ENCODE results near the gene CHST15.

Gene CHST15

DNA sequence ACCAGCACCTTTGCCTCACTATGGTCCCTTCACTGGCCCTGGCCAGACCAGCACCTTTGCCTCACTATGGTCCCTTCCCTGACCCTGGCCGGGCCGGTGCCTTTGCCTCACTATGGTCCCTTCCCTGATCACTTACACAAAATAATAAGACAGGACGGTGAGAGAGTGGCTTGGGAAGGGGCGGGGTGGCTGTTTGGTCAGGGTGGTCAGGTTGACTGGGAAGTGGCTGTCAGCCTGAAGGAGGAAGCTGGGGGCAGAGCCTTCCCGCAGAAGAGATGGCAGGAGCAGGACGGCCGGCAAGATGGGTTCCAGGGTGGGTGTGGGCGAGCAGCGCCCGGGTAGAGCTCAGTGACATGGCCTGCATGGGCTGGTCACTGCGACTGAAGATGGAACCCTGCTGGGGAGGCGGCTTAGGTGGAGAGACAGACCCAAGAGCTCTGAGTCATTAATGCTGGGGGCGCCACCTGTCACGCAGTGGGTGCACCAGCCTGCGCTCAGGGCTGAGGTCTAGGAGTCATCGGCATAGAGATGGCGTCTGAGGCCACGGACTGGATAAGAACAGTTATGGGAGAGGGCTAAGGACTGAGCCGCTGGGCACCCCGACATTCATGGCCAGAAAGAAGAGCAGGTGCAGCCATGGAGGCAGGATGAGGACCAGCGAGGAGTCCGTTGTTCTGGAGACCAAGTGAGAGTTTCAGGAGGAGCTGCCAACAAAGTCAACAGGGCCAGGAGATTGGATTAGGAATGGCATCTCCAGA is 91.8 kb downstream of the CHST15 start:
- TF ChIP-seq, protein P1, sequence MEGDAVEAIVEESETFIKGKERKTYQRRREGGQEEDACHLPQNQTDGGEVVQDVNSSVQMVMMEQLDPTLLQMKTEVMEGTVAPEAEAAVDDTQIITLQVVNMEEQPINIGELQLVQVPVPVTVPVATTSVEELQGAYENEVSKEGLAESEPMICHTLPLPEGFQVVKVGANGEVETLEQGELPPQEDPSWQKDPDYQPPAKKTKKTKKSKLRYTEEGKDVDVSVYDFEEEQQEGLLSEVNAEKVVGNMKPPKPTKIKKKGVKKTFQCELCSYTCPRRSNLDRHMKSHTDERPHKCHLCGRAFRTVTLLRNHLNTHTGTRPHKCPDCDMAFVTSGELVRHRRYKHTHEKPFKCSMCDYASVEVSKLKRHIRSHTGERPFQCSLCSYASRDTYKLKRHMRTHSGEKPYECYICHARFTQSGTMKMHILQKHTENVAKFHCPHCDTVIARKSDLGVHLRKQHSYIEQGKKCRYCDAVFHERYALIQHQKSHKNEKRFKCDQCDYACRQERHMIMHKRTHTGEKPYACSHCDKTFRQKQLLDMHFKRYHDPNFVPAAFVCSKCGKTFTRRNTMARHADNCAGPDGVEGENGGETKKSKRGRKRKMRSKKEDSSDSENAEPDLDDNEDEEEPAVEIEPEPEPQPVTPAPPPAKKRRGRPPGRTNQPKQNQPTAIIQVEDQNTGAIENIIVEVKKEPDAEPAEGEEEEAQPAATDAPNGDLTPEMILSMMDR (IDR thresholded peaks at IDR 0.05): no peak

GRCh38 chr10:124000792-124001201 is 92.6 kb downstream of the CHST15 start:
- TF ChIP-seq, protein P1 (IDR thresholded peaks at IDR 0.05): no peak

DNA sequence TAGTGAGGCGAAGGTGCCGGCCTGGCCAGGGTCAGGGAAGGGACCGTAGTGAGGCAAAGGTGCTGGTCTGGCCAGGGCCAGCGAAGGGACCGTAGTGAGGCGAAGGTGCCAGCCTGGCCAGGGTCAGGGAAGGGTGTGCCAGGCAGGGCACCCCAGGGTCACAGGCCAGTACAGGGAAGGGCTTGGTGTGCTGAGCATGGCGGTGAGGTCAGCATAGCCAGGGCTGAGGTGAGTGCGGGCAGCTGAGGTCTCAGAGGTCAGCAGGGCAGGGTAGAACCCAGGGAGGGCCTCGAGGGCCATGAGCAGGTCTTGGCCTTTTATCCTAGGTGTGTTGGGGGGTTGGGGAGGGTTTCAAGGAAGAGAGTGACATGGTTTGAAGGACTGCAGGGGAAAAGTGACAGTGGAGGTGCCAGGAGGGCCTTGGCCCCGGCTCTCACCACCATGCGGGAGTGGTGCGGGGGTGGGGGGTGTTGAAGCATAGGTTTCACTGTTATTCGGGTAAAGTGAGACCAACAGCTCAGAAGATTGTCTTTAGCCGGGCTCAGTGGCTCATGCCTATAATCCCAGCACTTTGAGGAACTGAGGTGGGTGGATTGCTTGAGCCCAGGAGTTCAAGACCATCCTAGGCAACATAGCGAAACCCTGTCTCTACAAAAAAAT is 93.3 kb downstream of the CHST15 start:
- TF ChIP-seq, protein P1 (IDR thresholded peaks at IDR 0.05): no peak

DNA sequence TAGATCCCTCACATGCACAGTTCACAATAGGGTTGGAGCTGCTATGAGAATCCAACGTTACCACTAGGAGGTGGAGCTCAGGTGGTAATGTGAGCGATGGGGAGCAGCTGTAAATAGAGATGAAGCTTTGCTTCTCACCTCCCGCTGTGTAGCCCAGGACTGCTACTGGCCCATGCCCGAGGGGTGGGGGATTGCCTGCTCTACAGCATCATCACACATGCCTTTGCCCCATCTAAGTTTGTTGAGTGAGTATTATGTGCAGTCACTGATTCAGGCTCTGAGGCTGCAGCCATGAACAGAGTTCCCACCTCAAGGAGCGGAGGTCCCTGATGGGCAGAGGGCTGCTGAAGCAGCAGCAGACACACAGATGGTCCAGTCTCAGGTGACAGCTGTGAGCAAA is 94.1 kb downstream of the CHST15 start:
- TF ChIP-seq, protein P1 (IDR thresholded peaks at IDR 0.05): no peak

- TF ChIP-seq, protein P1 (IDR thresholded peaks at IDR 0.05): no peak
Observed at GRCh38 chr10:123998197-123999141, 94.9 kb downstream of the CHST15 start.

- TF ChIP-seq, protein P1 (IDR thresholded peaks at IDR 0.05): no peak
Observed at GRCh38 chr10:123997486-123998196, 95.8 kb downstream of the CHST15 start.

- TF ChIP-seq, protein P1 (IDR thresholded peaks at IDR 0.05): no peak
Observed at GRCh38 chr10:123997013-123997412, 96.4 kb downstream of the CHST15 start.
